HG02884 (cell line): ENCODE measurements around the gene BFAR.
"Not testable (repeated sequence)": the region's sequence is repeated elsewhere in the genome, so short reads cannot be mapped to it uniquely, and the experiment has no call there.

Source experiments
- ATAC-seq: cut with Tn5 transposase; IDR thresholded peaks from one replicate; pipeline ENCODE4 v1.9.1; 2021; ENCODE audit warnings: mild to moderate bottlenecking, moderate library complexity; ENCODE audit not compliant: unreplicated experiment

The BFAR gene

GRCh38 chr16:14635395-14636165, 2.8 kb downstream of the BFAR start:
- no peak for ATAC-seq

DNA sequence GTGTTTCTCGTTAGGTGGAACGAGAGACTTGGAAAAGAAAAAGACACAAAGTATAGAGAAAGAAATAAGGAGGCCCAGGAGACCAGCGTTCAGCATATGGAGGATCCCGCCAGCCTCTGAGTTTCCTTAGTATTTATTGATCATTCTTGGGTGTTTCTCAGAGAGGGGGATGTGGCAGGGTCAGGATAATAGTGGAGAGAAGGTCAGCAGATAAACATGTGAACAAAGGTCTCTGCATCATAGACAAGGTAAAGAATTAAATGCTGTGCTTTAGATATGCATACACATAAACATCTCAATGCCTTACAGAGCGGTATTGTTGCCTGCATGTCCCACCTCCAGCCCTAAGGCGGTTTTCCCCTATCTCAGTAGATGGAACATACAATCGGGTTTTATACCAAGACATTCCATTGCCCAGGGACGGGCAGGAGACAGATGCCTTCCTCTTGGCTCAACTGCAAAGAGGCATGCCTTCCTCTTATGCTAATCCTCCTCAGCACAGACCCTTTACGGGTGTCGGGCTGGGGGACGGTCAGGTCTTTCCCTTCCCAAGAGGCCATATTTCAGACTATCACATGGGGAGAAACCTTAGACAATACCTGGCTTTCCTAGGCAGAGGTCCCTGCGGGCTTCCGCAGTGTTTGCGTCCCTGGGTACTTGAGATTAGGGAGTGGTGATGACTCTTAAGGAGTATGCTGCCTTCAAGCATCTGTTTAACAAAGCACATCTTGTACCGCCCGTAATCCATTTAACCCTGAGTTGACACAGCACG, 3.6 kb downstream of the BFAR start:
- not testable (repeated sequence) for ATAC-seq

GRCh38 chr16:14636951-14637240, 4.1 kb downstream of the BFAR start:
- ATAC-seq, result not testable (repeated sequence)

DNA sequence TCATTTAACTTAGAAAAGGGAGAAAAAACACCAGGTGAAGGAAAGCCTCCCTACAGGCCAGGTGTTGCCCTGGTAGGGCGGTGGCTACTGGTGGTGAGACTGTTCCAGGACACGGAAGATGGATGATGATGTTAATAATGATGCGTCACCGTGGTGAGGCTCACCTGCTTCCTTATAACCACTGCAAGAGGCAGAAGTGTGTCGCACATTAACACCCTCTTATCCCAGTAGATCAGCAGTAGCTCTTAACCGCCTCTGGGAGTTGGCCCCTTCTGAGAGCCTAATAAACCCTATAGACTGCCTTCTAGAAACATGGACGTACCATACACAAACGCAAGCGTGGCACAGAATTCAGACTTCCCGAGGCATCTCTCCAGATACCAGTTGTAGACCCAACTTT, 7.8 kb downstream of the BFAR start:
- ATAC-seq, result no peak

DNA sequence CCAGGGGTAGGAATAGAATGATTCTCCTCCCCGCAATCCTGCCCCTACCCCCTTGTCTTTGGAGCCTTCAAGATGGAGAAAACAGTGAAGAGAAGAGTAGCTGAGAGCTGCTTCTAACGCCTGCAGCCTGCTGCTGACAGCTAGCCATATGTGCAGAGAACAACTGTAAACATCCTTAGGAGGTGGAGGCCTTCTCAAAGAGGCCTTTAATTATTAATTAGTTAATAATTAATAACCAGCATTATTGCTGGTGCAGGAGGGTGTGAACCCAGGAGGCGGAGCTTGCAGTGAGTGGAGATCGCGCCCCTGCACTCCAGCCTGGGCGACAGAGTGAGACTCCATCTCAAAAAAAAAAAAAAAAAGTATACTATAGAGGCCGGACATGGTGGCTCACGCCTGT, 8.5 kb downstream of the BFAR start:
- ATAC-seq, result no peak

- no peak for ATAC-seq
Measured at GRCh38 chr16:14641926-14642325, 9.2 kb downstream of the BFAR start.

DNA sequence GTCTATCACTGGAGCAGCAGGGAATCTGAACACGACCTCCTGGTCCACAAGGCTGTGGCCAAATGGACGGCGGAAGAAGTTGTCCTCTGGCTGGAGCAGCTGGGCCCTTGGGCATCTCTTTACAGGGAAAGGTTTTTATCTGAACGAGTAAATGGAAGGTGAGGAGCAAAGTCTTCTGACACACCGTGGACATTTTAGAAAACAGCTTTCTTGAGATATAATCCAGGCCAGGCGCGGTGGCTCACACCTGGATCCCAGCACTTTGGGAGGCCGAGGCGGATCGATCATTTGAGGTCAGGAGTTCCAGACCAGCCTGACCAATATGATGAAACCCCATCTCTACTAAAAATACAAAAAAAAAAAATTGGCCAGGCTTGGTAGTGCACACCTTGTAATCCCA, 17.1 kb downstream of the BFAR start:
- no peak for ATAC-seq

GRCh38 chr16:14650629-14651028, 17.9 kb downstream of the BFAR start:
- no peak for ATAC-seq

- ATAC-seq, result no peak
Measured at GRCh38 chr16:14652726-14653125, 20.0 kb downstream of the BFAR start.

DNA sequence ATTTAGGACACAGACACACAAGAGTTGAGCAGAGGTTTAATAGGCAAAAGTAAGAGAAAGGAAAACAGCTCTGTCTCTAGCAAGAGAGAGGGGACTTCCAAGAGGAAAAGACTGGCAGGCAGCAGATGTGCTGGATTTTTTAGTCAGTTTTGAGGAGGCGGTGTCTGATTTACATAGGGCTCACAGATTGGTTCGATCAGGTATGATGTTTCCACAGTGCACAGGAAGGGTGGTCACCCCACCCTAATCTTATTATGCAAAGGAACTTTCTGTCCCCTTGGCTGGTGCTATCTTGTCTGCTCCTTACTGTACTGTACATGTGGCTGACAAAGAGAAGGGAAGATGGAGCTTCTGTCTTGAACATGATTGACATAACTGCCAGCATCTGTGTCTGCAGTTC, 25.3 kb downstream of the BFAR start:
- peak; percentile 73 for ATAC-seq

DNA sequence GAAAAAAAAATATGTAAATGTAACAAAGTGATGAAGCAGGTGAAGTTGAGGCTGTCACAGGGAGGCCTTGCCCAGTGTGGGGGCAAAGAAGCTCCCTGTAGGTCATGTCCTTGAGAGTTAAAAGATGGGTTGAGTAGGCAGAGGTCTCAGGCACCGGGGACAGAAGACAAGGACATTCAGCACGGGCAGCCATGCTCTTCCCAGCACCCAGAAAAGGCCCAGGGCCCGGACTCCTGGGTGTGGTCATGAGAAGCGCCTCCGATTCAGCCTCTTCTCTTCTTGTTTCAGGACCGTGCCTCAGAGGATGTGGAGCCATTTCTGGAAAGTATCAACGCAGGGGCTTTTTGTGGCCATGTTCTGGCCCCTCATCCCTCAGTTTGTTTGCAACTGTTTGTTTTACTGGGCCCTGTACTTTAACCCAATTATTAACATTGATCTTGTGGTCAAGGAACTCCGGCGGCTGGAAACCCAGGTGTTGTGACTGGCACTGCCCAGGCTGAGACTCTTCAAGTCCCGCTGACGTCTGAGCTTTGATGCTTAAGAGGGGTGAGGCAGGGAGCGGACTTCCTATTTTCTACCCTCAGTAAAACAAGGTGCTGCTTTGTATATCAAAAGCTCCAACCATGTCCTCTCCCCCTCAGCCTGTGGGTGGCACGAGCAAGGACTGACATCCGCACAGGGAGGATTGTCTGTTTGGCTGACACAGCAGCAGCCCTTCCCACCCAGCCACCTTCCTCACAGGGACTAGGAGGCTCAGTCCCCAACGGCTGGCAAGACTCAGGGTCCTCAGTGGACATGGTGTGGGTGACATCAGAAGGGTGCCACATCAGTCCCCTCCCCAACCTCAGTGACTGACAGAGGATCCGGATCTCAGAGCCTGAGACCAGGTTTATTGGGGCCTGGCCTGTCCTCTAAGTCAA, 34.9 kb downstream of the BFAR start:
- no peak for ATAC-seq

- no peak for ATAC-seq
Measured at GRCh38 chr16:14668556-14669223, 35.9 kb downstream of the BFAR start.

- ATAC-seq, result no peak
Measured at GRCh38 chr16:14669776-14670175, 37.0 kb downstream of the BFAR start.

DNA sequence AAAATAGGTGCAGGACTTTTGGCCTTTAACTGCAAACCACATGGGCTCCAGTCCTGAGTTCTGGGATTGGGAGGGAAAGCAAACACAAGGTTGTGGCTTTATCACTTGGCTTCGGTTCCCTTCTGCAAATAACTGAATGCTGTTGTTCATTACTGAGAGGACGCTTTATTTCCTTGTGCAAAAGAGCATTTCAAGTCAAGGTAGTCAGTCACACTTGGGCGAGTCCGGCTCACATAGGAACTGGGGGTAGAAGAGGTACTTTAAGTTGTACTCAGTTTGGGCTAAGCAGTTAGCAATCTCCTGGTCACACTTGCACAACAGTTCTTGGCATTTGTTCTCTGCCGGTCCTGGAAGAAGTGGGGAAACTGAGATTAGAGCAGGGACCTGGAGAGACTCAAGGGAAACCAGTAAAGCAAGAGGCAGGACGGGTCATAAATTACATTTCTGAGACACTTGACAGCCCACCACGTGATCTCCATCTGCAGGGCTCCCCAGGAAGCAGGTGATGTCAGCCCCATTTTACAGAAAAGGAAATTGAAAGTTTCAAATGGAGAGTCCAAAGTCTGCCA, 39.7 kb downstream of the BFAR start:
- ATAC-seq, result peak; percentile 83

DNA sequence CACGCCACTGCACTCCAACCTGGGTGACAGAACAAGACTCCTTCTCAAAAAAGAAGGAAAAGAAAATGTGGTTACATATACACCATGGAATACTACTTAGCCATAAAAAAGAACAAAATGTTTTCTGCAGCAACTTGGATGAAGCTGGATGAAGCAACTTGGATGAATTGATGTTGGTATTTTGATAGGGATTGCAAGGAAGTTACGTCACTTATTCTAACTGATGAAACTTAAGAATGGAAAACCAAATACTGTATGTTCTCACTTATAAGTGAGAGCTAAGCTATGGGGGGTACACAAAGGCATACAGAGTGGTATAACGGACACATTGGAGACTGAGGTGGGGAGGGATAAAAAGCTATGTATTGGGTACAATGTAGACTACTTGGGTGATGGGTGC, 43.9 kb downstream of the BFAR start:
- no peak for ATAC-seq

- ATAC-seq, result no peak
Measured at GRCh38 chr16:14677627-14678026, 44.9 kb downstream of the BFAR start.

DNA sequence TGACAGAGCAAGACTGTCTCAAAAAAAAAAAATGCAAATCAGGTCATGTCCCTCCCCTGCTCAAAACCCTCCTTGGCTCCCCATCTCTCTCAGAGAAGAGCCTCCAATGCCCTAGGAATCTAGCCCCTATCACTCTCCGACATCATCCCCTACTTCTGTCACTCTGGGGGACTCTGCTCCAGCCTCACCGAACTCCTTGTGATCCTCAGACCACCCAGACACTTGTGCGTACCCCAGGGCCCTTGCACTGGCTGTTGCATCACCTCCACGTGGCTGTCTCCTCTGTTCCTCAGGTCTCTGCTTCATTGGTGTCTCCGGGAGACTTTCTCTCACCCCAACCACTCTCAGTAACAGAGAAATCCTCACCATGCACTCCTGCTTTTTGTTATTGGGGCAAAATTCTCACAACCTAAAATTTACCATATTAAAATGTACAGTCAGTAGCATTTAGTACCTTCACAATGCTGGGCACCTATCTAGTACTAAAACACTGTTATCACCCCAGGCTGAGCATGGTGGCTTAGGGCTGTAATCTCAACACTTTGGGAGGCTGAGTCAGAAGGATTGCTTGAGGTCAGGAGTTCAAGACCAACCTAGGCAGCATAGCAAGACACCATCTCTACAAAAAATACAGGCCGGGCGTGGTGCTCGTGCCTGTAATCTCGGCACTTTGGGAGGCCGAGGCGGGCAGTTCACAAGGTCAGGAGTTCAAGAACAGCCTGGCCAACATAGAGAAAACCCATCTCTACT, 46.2 kb downstream of the BFAR start:
- ATAC-seq, result no peak

DNA sequence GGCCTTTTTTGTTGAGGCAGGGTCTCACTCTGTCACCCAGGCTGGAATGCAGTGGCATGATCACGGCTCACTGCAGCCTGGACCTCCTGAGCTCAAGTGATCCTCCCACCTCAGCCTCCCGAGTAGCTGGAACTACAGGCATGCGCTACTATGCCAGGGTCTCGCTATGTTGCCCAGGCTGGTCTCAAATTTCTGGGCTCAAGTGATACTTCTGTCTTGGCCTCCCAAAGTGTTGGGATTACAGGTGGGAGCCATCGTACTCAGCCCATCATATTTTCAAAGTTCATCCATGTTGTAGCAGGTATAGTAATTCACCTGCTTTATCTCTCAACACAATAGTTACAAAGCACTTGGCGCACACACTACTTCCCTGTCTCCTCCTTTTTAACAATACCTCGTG, 47.6 kb downstream of the BFAR start:
- not testable (repeated sequence) for ATAC-seq

DNA sequence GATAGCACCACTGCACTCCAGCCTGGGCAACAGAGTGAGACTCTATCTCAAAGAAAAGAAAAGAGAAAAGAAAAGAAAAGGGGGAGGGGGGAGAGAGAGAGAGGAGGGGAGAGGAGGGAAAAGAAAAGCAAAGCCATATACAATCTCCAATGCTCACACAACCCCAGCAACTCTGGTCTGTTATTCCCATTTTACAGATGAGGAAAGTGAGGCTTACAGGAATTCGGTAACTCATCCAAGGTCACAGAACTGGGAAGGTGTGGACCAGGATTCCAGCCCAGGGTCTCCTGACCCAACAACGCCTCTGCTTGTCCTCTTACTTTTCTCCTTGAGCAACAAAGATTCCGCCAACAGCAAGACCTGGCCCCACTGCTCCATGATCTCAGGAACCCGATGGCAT, 48.4 kb downstream of the BFAR start:
- ATAC-seq, result no peak

DNA sequence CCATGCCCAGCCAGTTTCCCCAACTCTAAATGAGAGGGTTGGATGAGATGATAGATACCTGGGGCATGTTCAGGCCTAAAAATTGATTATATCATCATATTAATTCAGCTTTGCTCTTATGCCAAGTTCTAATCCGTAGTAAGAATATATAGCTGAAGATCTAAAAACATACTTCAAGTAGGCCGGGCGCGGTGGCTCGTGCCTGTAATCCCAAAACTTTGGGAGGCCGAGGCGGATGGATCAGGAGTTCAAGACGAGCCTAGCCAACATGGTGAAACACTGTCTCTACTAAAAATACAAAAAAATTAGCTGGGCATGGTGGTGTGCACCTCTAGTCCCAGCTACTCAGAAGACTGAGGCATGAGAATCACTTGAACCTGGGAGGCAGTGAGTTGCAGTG, 49.4 kb downstream of the BFAR start:
- ATAC-seq, result no peak
